B cell (primary cell): ENCODE data around the gene KRTAP21-1. TPM values are rescaled to one million over a fixed set of nuclear protein-coding genes. Genes with fewer than 3 reads are reported as not detected.

ENCODE experiments used
- ATAC-seq: fragments of 200-7000 bp; cut with Tn5 transposase; one replicate; pipeline ENCODE4 v1.10.0; 2021; ENCODE audit warnings: low read depth, mild to moderate bottlenecking, moderate number of reproducible peaks, moderate library complexity
- CTCF ChIA-PET: fragments of 350-600 bp; sonication (Branson Sonifier 250); formaldehyde crosslinking; loops from one replicate; lab custom pipeline; 2021; ENCODE audit warnings: antibody characterized with exemption, inconsistent platforms; lab: Charles Lee
- POLR2A ChIA-PET: fragments of 350-600 bp; sonication (Branson Sonifier 250); formaldehyde crosslinking; loops from one replicate; lab custom pipeline; 2021; ENCODE audit warnings: antibody characterized with exemption; lab: Charles Lee
- DNase-seq: peaks from one replicate; pipeline ENCODE4 v3.0.0; 2013
- H2AFZ ChIP-seq: 2 replicates; pipeline ENCODE4 v1.6.1; 2012; ENCODE audit warnings: mild to moderate bottlenecking, low read depth, low read length; ENCODE audit not compliant: insufficient read depth, poor library complexity, severe bottlenecking
- H3K27ac ChIP-seq, 2 donors: 1 replicate in 1 of 2; 2 replicates in 1 of 2; pipeline ENCODE4 v1.5.1; 2012 to 2013; ENCODE audit warnings: low read length in 2 of 2, mild to moderate bottlenecking in 2 of 2, moderate library complexity in 1 of 2
- H3K27me3 ChIP-seq, 4 experiments: fragments of 200-600 bp in 1 of 4; sonication (generic) in 1 of 4; replicated peaks in 1 of 4; 1 replicate in 2 of 4; 2 replicates in 2 of 4; pipeline versions ENCODE4 v1.6.1 to v1.7.0; 2013 to 2016; ENCODE audit warnings: low read length in 3 of 4, mild to moderate bottlenecking in 2 of 4, mixed read lengths in 1 of 4, moderate library complexity in 1 of 4; ENCODE audit not compliant: insufficient read depth in 4 of 4, control insufficient read depth in 3 of 4; ENCODE audit errors: control extremely low read depth in 1 of 4
- H3K36me3 ChIP-seq, 2 experiments: replicated peaks in 1 of 2; 1 replicate in 1 of 2; 2 replicates in 1 of 2; pipeline versions ENCODE4 v1.6.1 to v1.7.1; 2013; ENCODE audit warnings: low read length in 1 of 2; ENCODE audit not compliant: insufficient read depth in 2 of 2, control insufficient read depth in 1 of 2; ENCODE audit errors: control extremely low read depth in 1 of 2, extremely low read depth in 1 of 2
- H3K4me1 ChIP-seq, 2 donors: fragments of 200-600 bp in 1 of 2; sonication (generic) in 1 of 2; 1 replicate in 1 of 2; 2 replicates in 1 of 2; pipeline versions ENCODE4 v1.5.1 to v1.6.1; 2013 to 2017; ENCODE audit warnings: low read length in 2 of 2; ENCODE audit not compliant: control insufficient read depth in 2 of 2, insufficient read depth in 2 of 2
- H3K4me2 ChIP-seq: replicated peaks from 2 replicates; pipeline ENCODE3; 2012; ENCODE audit warnings: mild to moderate bottlenecking, low read depth, low read length; ENCODE audit not compliant: poor library complexity, severe bottlenecking
- H3K4me3 ChIP-seq, 5 experiments: fragments of 200-600 bp in 1 of 5; sonication (generic) in 1 of 5; 1 replicate in 3 of 5; 2 replicates in 2 of 5; pipeline versions ENCODE4 v1.5.1 to v1.7.0; 2011 to 2016; ENCODE audit warnings: low read length in 4 of 5, mild to moderate bottlenecking in 4 of 5, low read depth in 2 of 5, control low read depth in 1 of 5, moderate library complexity in 1 of 5; ENCODE audit not compliant: insufficient read depth in 1 of 5; ENCODE audit errors: control extremely low read depth in 1 of 5, extremely low read depth in 1 of 5
- H3K79me2 ChIP-seq: fragments of 200-600 bp; sonication (generic); one replicate; pipeline ENCODE4 v1.6.0; 2016; ENCODE audit warnings: low read length; ENCODE audit not compliant: control insufficient read depth, insufficient read depth
- H3K9ac ChIP-seq: fragments of 200-600 bp; sonication (generic); 2 replicates; pipeline ENCODE4 v1.6.1; 2017; ENCODE audit warnings: mild to moderate bottlenecking, low read length, moderate library complexity
- H3K9me3 ChIP-seq, 3 donors: one replicate each; pipeline versions ENCODE4 v1.6.1 to v1.7.1; 2013; ENCODE audit warnings: low read length in 2 of 3; ENCODE audit not compliant: control insufficient read depth in 2 of 3, insufficient read depth in 1 of 3; ENCODE audit errors: control extremely low read depth in 1 of 3
- H4K20me1 ChIP-seq: 2 replicates; pipeline ENCODE4 v1.6.0; 2012; ENCODE audit warnings: mild to moderate bottlenecking, low read length; ENCODE audit not compliant: insufficient read depth, control insufficient read depth, poor library complexity, severe bottlenecking
- H3K27ac Mint-ChIP-seq: one replicate; pipeline ENCODE4 v1.8.0; 2021; ENCODE audit warnings: mixed read lengths
- H3K27me3 Mint-ChIP-seq: one replicate; pipeline ENCODE4 v1.8.0; 2021; ENCODE audit warnings: mixed read lengths
- H3K4me1 Mint-ChIP-seq: one replicate; pipeline ENCODE4 v1.8.0; 2021; ENCODE audit warnings: mixed read lengths
- H3K4me3 Mint-ChIP-seq: one replicate; pipeline ENCODE4 v1.8.0; 2021; ENCODE audit warnings: mixed read lengths
- H3K9me3 Mint-ChIP-seq: one replicate; pipeline ENCODE4 v1.8.0; 2022; ENCODE audit warnings: mixed read lengths; ENCODE audit not compliant: insufficient read depth
- CTCF ChIP-seq: fragments of 200-600 bp; IDR thresholded peaks from one replicate; pipeline ENCODE4 v1.8.0; 2022; ENCODE audit warnings: antibody characterized with exemption, mild to moderate bottlenecking
- EZH2 ChIP-seq: IDR thresholded peaks from 2 replicates; pipeline ENCODE4 v1.6.1; 2012; ENCODE audit warnings: borderline replicate concordance, low read depth, mild to moderate bottlenecking, moderate library complexity, low read length; ENCODE audit not compliant: insufficient read depth, poor library complexity, severe bottlenecking
- WGBS: methylation state at CpG from one replicate; pipeline ENCODE4 v1.1.5; 2013; ENCODE audit warnings: missing lambda C conversion rate; ENCODE audit not compliant: insufficient coverage; 5-methylcytosine and 5-hydroxymethylcytosine counted together
- intact Hi-C: fragments of 100-400 bp; cut with micrococcal nuclease; formaldehyde crosslinking; loops from one replicate; pipeline ENCODE4 v1.10.0; 2022
- polyA plus RNA-seq: library from polyadenylated mRNA; depleted of rRNA; stranded (reverse); fragments of >200 nt; gene quantifications from 2 replicates; pipeline ENCODE4 v1.2.3, GENCODE V29; 2012
- total RNA-seq, 2 donors: library from RNA; stranded (reverse); fragments of 120-200 nt in 1 of 2; gene quantifications; 1 replicate in 1 of 2; 2 replicates in 1 of 2; pipeline versions ENCODE4 v1.2.3 to v1.2.4, GENCODE V29; 2013 to 2022

The KRTAP21-1 gene
- total and polyA plus RNA-seq, 2 donors (not counting 1 experiment from before 2014, with no cell fraction given), result not detected

GRCh38 chr21:30740462-30740861, 14.8 kb downstream of the KRTAP21-1 start:
- Histone ChIP-seq H4K20me1 (no peaks in the 10 kb centered on the region), H2AFZ (no peak overlapping the region), H3K27me3 (no peaks in the 10 kb centered on the region), H3K79me2 (no peaks in the 10 kb centered on the region), H3K9ac (no peak overlapping the region), H3K4me1 (no peaks in the 10 kb centered on the region), H3K4me3 (no peak overlapping the region), H3K9me3 (peaks cover 0 to 5% (median 0%) of the 10 kb centered on the region in 3 donors), H3K4me2 (no peak overlapping the region), H3K36me3 (no peaks in the 10 kb centered on the region), H3K27ac (no peak overlapping the region)
- POLR2A ChIA-PET, result no interaction called here
- TF ChIP-seq CTCF (no peak), EZH2 (no peak)
- Mint-ChIP-seq H3K27me3 (no peaks in the 10 kb centered on the region), H3K4me1 (no peaks in the 10 kb centered on the region), H3K4me3 (no peak overlapping the region), H3K27ac (no peak overlapping the region), H3K9me3 (no peaks in the 10 kb centered on the region)
- 100% methylated on average over 1 of the region's 2 CpGs for WGBS
- ATAC-seq, result no peak
- intact Hi-C loops, result no loop called here
- no peak for DNase-seq
- CTCF ChIA-PET, result no interaction called here

GRCh38 chr21:30733026-30733425, 22.2 kb downstream of the KRTAP21-1 start:
- H3K27ac Mint-ChIP-seq, result no peak overlapping the region
- Histone ChIP-seq H4K20me1 (no peaks in the 10 kb centered on the region), H3K27ac (no peak overlapping the region), H3K79me2 (no peaks in the 10 kb centered on the region), H3K4me1 (no peaks in the 10 kb centered on the region), H3K36me3 (no peaks in the 10 kb centered on the region), H2AFZ (no peak overlapping the region), H3K4me2 (no peak overlapping the region), H3K9me3 (no peaks in the 10 kb centered on the region), H3K27me3 (no peaks in the 10 kb centered on the region), H3K9ac (no peak overlapping the region), H3K4me3 (no peak overlapping the region)
- no peak overlapping the region for H3K4me3 Mint-ChIP-seq
- intact Hi-C loops, result no loop called here
- no CpG with 5 or more reads among the region's 1 CpG for WGBS
- DNase-seq (no peak), ATAC-seq (no peak)
- ChIA-PET POLR2A (no interaction called here), CTCF (no interaction called here)
- no peaks in the 10 kb centered on the region for H3K4me1 Mint-ChIP-seq
- peaks cover 4% of the 10 kb centered on the region for H3K9me3 Mint-ChIP-seq
- H3K27me3 Mint-ChIP-seq, result no peaks in the 10 kb centered on the region
- TF ChIP-seq CTCF (no peak), EZH2 (no peak)
